Uterus (tissue), 4 donors: ENCODE data around the gene HOXD8. TPM values are rescaled to one million over a fixed set of nuclear protein-coding genes. Genes with fewer than 3 reads are reported as not detected.
A peak's percentile ranks its signal among the peaks of the same experiment; 100 is the strongest.

Source experiments
- DNase-seq, 2 donors: peaks; one replicate each; pipeline ENCODE4 v3.0.0-alpha.2; 2019 to 2020
- H3K27ac ChIP-seq, 2 donors: fragments of 200-600 bp; sonication (generic); 1 replicate in 1 of 2; 2 replicates in 1 of 2; pipeline ENCODE4 v1.5.1; 2016 to 2018
- H3K27me3 ChIP-seq, 2 donors: fragments of 200-600 bp; sonication (generic); one replicate each; pipeline ENCODE4 v1.5.1; 2018 to 2019; ENCODE audit warnings: control low read depth in 1 of 2
- H3K36me3 ChIP-seq, 2 donors: fragments of 200-600 bp; sonication (generic); one replicate each; pipeline ENCODE4 v1.5.1; 2019; ENCODE audit warnings: control low read depth in 1 of 2
- H3K4me1 ChIP-seq, 2 donors: fragments of 200-600 bp; sonication (generic); one replicate each; pipeline ENCODE4 v1.5.1; 2018 to 2019; ENCODE audit warnings: control low read depth in 1 of 2
- H3K4me3 ChIP-seq, 2 donors: fragments of 200-600 bp; sonication (generic); 1 replicate in 1 of 2; 2 replicates in 1 of 2; pipeline ENCODE4 v1.5.1; 2018 to 2019; ENCODE audit warnings: mild to moderate bottlenecking in 1 of 2
- H3K9me3 ChIP-seq, 2 donors: fragments of 200-600 bp; sonication (generic); one replicate each; pipeline ENCODE4 v1.5.1; 2019; ENCODE audit warnings: control low read depth in 1 of 2
- POLR2A ChIP-seq, 2 donors: fragments of 450-650 bp; IDR thresholded peaks; one replicate each; pipeline ENCODE4 v1.6.1; 2016; ENCODE audit warnings: antibody characterized with exemption in 2 of 2, mild to moderate bottlenecking in 1 of 2, moderate library complexity in 1 of 2
- intact Hi-C: fragments of 100-400 bp; cut with DNase I; formaldehyde crosslinking; loops from one replicate; pipeline ENCODE4 v1.15.1; 2023; ENCODE audit warnings: low total_unique reads
- microRNA counts, 2 donors: library from miRNA; unstranded; fragments of <30 nt; microRNA quantifications; one replicate each; lab custom pipeline; 2016 to 2017
- microRNA-seq: library from miRNA; unstranded; fragments of <30 nt; microRNA quantifications from one replicate; pipeline ENCODE4, GENCODE V29; 2016; ENCODE audit warnings: borderline microRNAs expressed, borderline replicate concordance
- small RNA-seq: library from RNA; depleted of rRNA; stranded (forward); fragments of <200 nt; gene quantifications from one replicate; pipeline ENCODE3, GENCODE V24; 2016
- total RNA-seq, 4 donors: library from RNA; depleted of rRNA in 3 of 4; stranded (reverse); fragments of >200 nt in 3 of 4; gene quantifications; one replicate each; pipeline versions ENCODE4 v1.1.0 to v1.2.4, GENCODE V29; 2014 to 2023
- TF ChIP-seq, protein P1 (sequence below), 4 experiments: fragments of 200-600 bp in 2 of 4; fragments of 450-650 bp in 2 of 4; sonication (generic) in 2 of 4; IDR thresholded peaks; one replicate each; pipeline ENCODE4 v1.5.1; 2016 to 2019; ENCODE audit warnings: antibody characterized with exemption in 4 of 4, mild to moderate bottlenecking in 2 of 4, moderate library complexity in 1 of 4
- donor health status: DM: yes; HTN: yes; CAD: no.

The HOXD8 gene
- total RNA-seq, 4 donors from 2014 or later: 25.8 to 75.6 (median 48.0) TPM

DNA sequence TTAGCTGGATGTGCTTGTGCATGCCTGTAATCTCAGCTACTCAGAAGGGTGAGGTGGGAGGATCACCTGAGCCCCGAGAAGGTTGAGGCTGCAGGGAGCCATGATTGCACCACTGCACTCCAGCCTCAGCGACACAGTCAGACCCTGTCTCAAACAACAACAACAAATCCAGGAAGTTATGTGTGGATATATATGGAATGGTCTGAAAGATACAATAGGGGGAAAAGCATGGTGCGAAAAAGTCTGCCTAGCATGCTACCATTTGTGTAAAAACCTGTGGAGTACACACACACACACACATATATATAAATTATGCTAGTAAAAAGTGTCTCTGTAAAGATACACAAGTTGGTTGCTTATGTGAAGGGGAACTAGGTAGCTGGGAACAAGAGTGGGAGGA is 52.0 kb downstream of the HOXD8 start:
- Histone ChIP-seq H3K27me3 (no peaks in the 10 kb centered on the region), H3K4me3 (no peak overlapping the region), H3K9me3 (no peaks in the 10 kb centered on the region), H3K36me3 (no peaks in the 10 kb centered on the region), H3K27ac (no peak overlapping the region), H3K4me1 (no peaks in the 10 kb centered on the region)
- no peak for DNase-seq
- TF ChIP-seq, protein P1, sequence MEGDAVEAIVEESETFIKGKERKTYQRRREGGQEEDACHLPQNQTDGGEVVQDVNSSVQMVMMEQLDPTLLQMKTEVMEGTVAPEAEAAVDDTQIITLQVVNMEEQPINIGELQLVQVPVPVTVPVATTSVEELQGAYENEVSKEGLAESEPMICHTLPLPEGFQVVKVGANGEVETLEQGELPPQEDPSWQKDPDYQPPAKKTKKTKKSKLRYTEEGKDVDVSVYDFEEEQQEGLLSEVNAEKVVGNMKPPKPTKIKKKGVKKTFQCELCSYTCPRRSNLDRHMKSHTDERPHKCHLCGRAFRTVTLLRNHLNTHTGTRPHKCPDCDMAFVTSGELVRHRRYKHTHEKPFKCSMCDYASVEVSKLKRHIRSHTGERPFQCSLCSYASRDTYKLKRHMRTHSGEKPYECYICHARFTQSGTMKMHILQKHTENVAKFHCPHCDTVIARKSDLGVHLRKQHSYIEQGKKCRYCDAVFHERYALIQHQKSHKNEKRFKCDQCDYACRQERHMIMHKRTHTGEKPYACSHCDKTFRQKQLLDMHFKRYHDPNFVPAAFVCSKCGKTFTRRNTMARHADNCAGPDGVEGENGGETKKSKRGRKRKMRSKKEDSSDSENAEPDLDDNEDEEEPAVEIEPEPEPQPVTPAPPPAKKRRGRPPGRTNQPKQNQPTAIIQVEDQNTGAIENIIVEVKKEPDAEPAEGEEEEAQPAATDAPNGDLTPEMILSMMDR (IDR thresholded peaks at IDR 0.05): no peak
- TF ChIP-seq POLR2A (IDR thresholded peaks at IDR 0.05): no peak
- intact Hi-C loops: no loop called here

MicroRNAs within 50 kb of the gene (microRNA counts, 767-probe panel; counts per million panel counts)
- 7,999 to 9,301 counts per million in 2 donors for microRNA hsa-miR-10b-5p (lab: Ali Mortazavi, UCI)

Small RNA genes lying within 50 kb of the gene (microRNA-seq; reads per million reads assigned to microRNA genes)
- gene MIR10B: 85,423 reads per million, percentile 98 among the genes with 10 or more reads in this experiment

Small RNA genes lying within 50 kb of the gene (small RNA-seq; reads per million reads assigned to genes)
- 349,822 reads per million, percentile 100 among the genes with 10 or more reads in this experiment for gene MIR10B

Other genes with a start within 250 kb of the HOXD8 start
- gene LNPK, start 127.4 kb upstream of the HOXD8 start, total RNA-seq: 10 to 100 TPM in 2 of 4 donors, 1 to 10 TPM in 2; 5.1 to 66.4 (median 25.2) TPM
- under 1 TPM in 1 of 4 donors, not detected in 3; 0.28 TPM for gene EVX2, start 45.7 kb upstream of the HOXD8 start, total RNA-seq
- gene HOXD13, start 37.0 kb upstream of the HOXD8 start, total RNA-seq: 1 to 10 TPM in 1 of 4 donors, not detected in 3; 4.9 TPM
- gene HOXD12, start 29.9 kb upstream of the HOXD8 start, total RNA-seq: under 1 TPM in 1 of 4 donors, not detected in 3; 0.76 TPM
- 10 to 100 TPM in 1 of 4 donors, 1 to 10 TPM in 1, under 1 TPM in 1, not detected in 1; 0.88 to 34.6 (median 8.6) TPM for gene HOXD11, start 22.4 kb upstream of the HOXD8 start, total RNA-seq
- gene HOXD10, start 12.9 kb upstream of the HOXD8 start, total RNA-seq: 10 to 100 TPM in 3 of 4 donors, 1 to 10 TPM in 1; 6.8 to 81.0 (median 53.6) TPM
- 10 to 100 TPM in 3 of 4 donors, 1 to 10 TPM in 1; 3.8 to 78.1 (median 46.4) TPM for gene HOXD9, start 7.0 kb upstream of the HOXD8 start, total RNA-seq
- 10 to 100 TPM in 2 of 4 donors, 1 to 10 TPM in 2; 6.8 to 41.6 (median 13.0) TPM for gene HOXD4, start 21.8 kb downstream of the HOXD8 start, total RNA-seq
- 10 to 100 TPM; 14.7 to 61.2 (median 22.7) TPM for gene HOXD3, start 27.6 kb downstream of the HOXD8 start, total RNA-seq
- gene HOXD1, start 59.0 kb downstream of the HOXD8 start, total RNA-seq: 1 to 10 TPM in 1 of 4 donors, under 1 TPM in 2, not detected in 1; 0.21 to 2.9 (median 0.52) TPM
- 10 to 100 TPM; 28.1 to 32.1 (median 31.3) TPM for gene MTX2, start 139.7 kb downstream of the HOXD8 start, total RNA-seq